MCF 10A (cell line): ENCODE data around the gene SLC16A5. TPM values are rescaled to one million over a fixed set of nuclear protein-coding genes. Genes with fewer than 3 reads are reported as not detected.

Source experiments
- BruUV-seq: library from RNA; stranded (reverse); fragments of 400-500 nt; replicated peaks from 2 replicates; lab custom pipeline; 2021; lab: Mats Ljungman, UMichigan
- CTCF ChIA-PET: fragments of 300-600 bp; sonication (Branson Sonifier 250); formaldehyde crosslinking; extraction: SDS; loops from one replicate; lab custom pipeline; 2021; ENCODE audit warnings: antibody characterized with exemption, inconsistent platforms; lab: Yijun Ruan, JAX
- POLR2A ChIA-PET: fragments of 300-600, 350-650 bp; sonication (Branson Sonifier 250); formaldehyde crosslinking; extraction: SDS; loops from one replicate; lab custom pipeline; 2020; ENCODE audit warnings: antibody characterized with exemption, inconsistent platforms; lab: Yijun Ruan, JAX
- DNase-seq: peaks from one replicate; pipeline ENCODE4 v3.0.0-alpha.2; 2018; ENCODE audit not compliant: unreplicated experiment
- H3K27ac Mint-ChIP-seq: one replicate; pipeline ENCODE4 v1.8.0; 2022; ENCODE audit warnings: mild to moderate bottlenecking, low read depth, mixed read lengths; ENCODE audit not compliant: unreplicated experiment
- H3K27me3 Mint-ChIP-seq: one replicate; pipeline ENCODE4 v1.8.0; 2022; ENCODE audit warnings: mixed read lengths; ENCODE audit not compliant: insufficient read depth, unreplicated experiment
- H3K36me3 Mint-ChIP-seq: one replicate; pipeline ENCODE4 v1.8.0; 2022; ENCODE audit warnings: mild to moderate bottlenecking, moderate library complexity, mixed read lengths; ENCODE audit not compliant: insufficient read depth, unreplicated experiment
- H3K4me1 Mint-ChIP-seq: one replicate; pipeline ENCODE4 v1.8.0; 2022; ENCODE audit warnings: mixed read lengths; ENCODE audit not compliant: insufficient read depth, unreplicated experiment
- H3K4me3 Mint-ChIP-seq: one replicate; pipeline ENCODE4 v1.8.0; 2022; ENCODE audit warnings: mild to moderate bottlenecking, moderate library complexity, mixed read lengths; ENCODE audit not compliant: unreplicated experiment
- H3K9me3 Mint-ChIP-seq: one replicate; pipeline ENCODE4 v1.8.0; 2022; ENCODE audit warnings: mixed read lengths; ENCODE audit not compliant: unreplicated experiment
- intact Hi-C: fragments of 100-400 bp; cut with micrococcal nuclease; formaldehyde crosslinking; loops from 2 replicates; pipeline ENCODE4 v1.14.1; 2022
- total RNA-seq: library from RNA; stranded (reverse); gene quantifications from 2 replicates; pipeline ENCODE4 v1.2.3, GENCODE V29; 2022
- TF ChIP-seq, protein P1 (sequence below): fragments of 200-600 bp; IDR thresholded peaks from one replicate; pipeline ENCODE4 v1.8.0; 2022; ENCODE audit warnings: antibody characterized with exemption, mild to moderate bottlenecking; ENCODE audit not compliant: unreplicated experiment

The SLC16A5 gene
- total RNA-seq, 1 experiment from 2014 or later, result 26.0 TPM

- ChIA-PET CTCF (interaction anchor here (0.5 to 1.0 kb wide), 3 partner anchors 16 to 31 kb away, joined by 3 to 4 read pairs (median 3); partner anchors contain the start of gene NT5C), POLR2A (interaction anchor here (0.6 to 1.0 kb wide), 4 partner anchors 28 to 66 kb away, joined by 3 to 8 read pairs (median 4); partner anchors contain the start of gene SLC16A5)
- Mint-ChIP-seq H3K36me3 (peaks cover 23% of the 10 kb centered on the region), H3K4me3 (peak overlapping the region; percentile 92), H3K9me3 (no peaks in the 10 kb centered on the region), H3K27ac (peak overlapping the region; percentile 78), H3K4me1 (peaks cover 7% of the 10 kb centered on the region), H3K27me3 (no peaks in the 10 kb centered on the region)
- TF ChIP-seq, protein P1, sequence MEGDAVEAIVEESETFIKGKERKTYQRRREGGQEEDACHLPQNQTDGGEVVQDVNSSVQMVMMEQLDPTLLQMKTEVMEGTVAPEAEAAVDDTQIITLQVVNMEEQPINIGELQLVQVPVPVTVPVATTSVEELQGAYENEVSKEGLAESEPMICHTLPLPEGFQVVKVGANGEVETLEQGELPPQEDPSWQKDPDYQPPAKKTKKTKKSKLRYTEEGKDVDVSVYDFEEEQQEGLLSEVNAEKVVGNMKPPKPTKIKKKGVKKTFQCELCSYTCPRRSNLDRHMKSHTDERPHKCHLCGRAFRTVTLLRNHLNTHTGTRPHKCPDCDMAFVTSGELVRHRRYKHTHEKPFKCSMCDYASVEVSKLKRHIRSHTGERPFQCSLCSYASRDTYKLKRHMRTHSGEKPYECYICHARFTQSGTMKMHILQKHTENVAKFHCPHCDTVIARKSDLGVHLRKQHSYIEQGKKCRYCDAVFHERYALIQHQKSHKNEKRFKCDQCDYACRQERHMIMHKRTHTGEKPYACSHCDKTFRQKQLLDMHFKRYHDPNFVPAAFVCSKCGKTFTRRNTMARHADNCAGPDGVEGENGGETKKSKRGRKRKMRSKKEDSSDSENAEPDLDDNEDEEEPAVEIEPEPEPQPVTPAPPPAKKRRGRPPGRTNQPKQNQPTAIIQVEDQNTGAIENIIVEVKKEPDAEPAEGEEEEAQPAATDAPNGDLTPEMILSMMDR, result no peak
- TSS peak; percentile 48 for BruUV-seq
- peak; percentile 71 for DNase-seq
- intact Hi-C loops, result loop anchor here (1.0 kb wide), 1 partner anchor 84 kb away; no protein-coding TSS in a partner anchor
Observed at GRCh38 chr17:75152922-75153779, 65.4 kb downstream of the SLC16A5 start.

DNA sequence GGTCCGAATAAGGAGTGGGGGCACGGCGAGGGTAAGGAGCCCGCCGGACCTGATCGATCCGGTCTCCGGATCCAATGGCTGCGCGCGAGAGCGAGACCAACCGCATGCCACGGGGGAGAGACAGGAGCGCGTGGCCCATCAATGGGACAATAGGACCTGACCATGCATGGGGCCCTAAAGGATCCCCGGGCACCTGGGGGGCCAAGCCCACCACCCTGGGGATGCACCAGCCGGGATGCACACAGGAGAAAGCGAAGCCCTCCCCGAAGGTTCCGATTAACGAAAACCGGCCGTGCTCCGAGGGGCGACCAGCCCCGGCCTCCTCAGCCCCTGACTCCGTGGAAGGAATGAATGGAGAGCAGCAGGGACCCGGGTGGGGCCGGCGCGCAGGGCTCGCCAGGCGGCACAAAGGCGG lies 66.0 kb downstream of the SLC16A5 start:
- H3K27ac Mint-ChIP-seq, result peak overlapping the region; percentile 78
- POLR2A ChIA-PET, result interaction anchor here (0.6 to 4.3 kb wide), 18 partner anchors 12 to 108 kb away, joined by 3 to 37 read pairs (median 8); partner anchors contain the start of genes ARMC7, ATP5PD, GGA3 and KCTD2
- H3K9me3 Mint-ChIP-seq, result no peaks in the 10 kb centered on the region
- DNase-seq, result no peak
- peak overlapping the region; percentile 92 for H3K4me3 Mint-ChIP-seq
- peaks cover 7% of the 10 kb centered on the region for H3K4me1 Mint-ChIP-seq
- BruUV-seq, result no TSS peak
- TF ChIP-seq, protein P1, result no peak
- peaks cover 17% of the 10 kb centered on the region for H3K36me3 Mint-ChIP-seq
- CTCF ChIA-PET, result interaction anchor here (1.2 kb wide), 1 partner anchor 17 kb away, joined by 3 read pairs; no protein-coding TSS in a partner anchor
- intact Hi-C loops, result loop anchor here (1.0 kb wide), 1 partner anchor 84 kb away; no protein-coding TSS in a partner anchor
- H3K27me3 Mint-ChIP-seq, result no peaks in the 10 kb centered on the region

DNA sequence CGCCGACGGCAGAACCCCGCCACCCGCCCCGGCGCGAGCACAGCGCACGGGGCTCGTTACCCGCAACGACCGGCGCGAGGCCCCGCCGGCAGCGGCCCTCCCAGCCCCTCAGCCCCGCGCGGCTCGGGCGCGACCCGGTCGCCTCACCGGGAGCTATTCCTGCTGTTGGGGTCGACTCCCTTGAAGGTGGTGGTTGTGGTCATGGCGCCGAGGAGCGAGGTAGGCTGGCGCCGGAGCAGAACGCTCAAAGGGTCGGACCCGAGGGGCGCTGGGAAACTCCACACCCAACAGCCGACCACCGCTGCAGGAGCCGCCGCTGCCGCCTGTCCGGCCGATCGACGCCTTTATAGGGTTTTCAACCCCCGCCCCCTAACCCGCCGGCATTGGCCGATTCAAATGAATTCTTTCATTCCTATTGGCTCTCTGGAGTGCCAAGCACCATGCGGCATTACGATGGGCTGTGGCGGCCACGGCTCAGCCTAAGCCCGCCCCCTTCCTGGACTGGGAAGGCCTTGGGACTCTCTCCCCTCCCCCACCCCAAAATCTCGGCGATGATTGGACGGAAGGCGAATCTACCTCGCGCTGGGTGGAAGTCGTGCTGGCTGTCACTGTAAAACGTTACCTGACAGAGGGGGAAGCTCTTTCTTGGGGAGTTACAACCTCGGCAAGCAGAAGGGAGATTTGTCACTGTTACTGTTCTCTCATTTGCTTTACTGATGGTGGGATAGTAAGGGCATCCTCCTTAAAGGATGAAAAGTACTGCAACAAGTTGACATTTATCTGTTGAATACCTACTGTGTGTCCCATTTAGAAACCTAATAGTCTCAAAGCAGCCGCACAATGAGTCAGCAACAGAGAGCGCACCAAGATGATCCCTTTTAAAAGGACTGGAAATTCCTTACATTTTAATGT lies 66.7 kb downstream of the SLC16A5 start, which contains the start of gene JPT1:
Gene JPT1, minus strand, starts transcription at position 318 of the 912 bp plus-strand sequence. Its CDS starts 115 bp downstream, at position 203.
- Mint-ChIP-seq H3K4me1 (peaks cover 10% of the 10 kb centered on the region), H3K4me3 (peak within 1 kb of the TSS; percentile 92), H3K27me3 (no peaks in the 10 kb centered on the region), H3K36me3 (peaks cover 15% of the 10 kb centered on the region), H3K27ac (peak within 1 kb of the TSS; percentile 78), H3K9me3 (no peaks in the 10 kb centered on the region)
- TF ChIP-seq, protein P1, result no peak
- intact Hi-C loops, result no loop called here
- BruUV-seq, result no TSS peak
- ChIA-PET POLR2A (interaction anchor here (0.6 to 4.3 kb wide), 39 partner anchors 8 to 946 kb away, joined by 3 to 37 read pairs (median 4); partner anchors contain the start of genes ARMC7, ATP5PD, FDXR and GGA3), CTCF (interaction anchor here (0.7 to 1.3 kb wide), 3 partner anchors 11 to 40 kb away, joined by 3 to 7 read pairs (median 3); no protein-coding TSS in a partner anchor)
- DNase-seq, result peak; percentile 99
